ENCODE measurements around the gene PALLD.
"Not testable (repeated sequence)": the region's sequence is repeated elsewhere in the genome, so short reads cannot be mapped to it uniquely, and the experiment has no call there.

Gene PALLD

DNA sequence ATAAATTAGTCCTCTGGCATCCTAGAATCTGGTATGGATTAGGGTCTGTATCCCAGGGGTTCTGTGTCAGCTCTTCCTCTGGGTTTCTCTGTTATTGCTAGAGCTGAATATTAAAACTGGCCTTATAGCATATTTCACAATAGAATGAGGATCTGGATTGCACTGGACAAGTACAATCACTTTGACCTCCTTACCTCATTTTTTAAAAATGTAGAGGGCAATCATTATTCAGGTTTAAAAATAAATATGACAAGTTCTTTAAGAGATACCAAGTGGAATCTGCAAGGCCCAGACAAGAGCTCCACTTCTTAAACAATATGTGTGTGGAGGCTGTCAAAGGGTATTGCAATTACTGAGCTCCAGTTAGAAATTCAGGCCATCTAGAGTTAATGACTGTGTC lies 1.4 kb downstream of the PALLD start:
- DNase-seq = no peak

GRCh38 chr4:168499241-168499640 lies 2.4 kb downstream of the PALLD start:
- no peak for DNase-seq

DNA sequence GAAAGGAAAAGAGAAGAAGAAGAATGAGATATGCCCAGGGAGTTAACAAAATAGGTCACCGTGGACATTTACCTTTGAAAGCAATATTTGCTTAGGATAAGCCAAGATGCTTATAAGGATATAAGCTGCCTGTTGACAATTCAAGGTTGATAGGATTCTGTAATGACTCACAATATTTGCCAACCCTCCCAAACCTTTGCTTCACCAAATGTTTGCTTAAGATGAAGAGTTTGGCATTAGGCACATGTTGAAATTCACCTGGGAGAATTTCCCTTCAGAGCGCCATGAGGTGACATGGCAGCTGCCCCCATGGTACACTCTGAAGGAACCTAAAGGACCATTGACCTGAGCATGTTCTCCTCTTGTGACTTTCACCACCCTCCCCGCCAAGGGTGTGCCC lies 4.6 kb downstream of the PALLD start:
- DNase-seq = peak; percentile 13

DNA sequence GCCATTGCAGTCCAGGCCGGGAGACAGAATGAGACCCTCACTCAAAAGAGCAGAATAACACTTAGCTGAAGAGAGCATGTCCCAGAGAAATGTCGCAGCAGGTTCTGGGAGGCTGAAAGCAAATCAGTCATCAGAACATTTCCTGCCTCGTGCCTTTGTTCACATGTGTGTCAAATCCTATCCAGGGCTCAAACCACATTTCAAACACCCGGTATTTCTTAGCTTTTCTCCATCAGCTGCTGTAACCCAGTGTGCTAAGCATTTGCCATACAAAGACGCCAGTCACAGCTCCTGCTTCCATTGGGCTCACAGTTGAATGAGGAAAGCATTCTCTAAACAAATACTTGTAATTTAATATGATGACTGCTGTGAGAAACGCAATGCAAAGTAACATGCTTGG lies 6.0 kb downstream of the PALLD start:
- DNase-seq = no peak

DNA sequence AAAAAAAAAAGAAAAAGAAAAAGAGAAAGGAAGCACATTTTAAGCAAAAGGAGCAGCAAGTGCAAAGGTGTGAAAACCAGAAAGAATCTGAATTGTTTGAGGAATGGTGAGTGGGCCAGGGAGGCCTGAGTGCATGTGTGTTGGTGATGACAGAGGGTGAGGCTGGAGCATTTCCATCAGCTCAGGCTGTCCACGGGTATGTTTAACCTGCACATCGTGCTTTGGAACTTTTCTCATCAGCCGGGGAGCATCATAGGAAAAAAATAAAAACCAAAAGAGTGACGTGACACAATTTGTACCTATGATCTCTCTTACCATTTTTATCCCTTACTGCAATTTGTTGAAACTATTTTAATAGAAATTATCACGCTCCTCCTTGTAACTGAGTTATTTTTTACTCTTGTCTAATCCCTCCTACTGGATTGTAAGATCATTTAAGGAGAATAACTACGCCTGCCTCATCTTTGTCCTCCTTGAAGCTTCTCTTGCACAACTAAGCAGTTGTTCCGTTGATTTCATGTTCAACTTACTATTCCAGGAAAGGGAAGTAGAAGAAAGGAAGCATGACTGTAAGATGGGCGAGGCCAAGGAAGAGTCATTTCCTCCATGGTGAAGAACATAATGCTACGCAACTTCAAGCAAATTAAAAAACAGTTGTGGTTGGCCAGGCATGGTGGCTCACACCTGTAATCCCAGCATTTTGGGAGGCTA lies 7.0 kb downstream of the PALLD start:
- no peak for DNase-seq

DNA sequence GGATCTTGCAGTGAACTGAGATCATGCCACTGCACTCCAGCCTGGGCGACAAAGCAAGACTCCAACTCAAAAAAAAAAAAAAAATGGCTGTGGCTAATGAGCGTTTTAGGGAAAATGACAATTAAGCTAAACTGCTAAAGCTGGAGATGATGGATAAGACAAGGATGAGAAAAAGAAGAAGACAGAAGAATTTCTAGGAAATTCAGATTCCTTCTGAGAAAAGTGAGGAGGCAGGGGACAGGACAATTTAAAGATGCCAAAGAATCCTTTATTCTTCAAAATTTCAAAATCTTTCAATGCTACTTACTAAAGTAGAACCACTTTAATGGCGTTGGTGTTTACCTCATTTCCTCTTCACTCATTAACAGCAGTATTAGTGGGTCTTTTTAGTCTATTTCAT lies 7.7 kb downstream of the PALLD start:
- DNase-seq = no peak

GRCh38 chr4:168506014-168506413 lies 9.2 kb downstream of the PALLD start:
- no peak for DNase-seq

DNA sequence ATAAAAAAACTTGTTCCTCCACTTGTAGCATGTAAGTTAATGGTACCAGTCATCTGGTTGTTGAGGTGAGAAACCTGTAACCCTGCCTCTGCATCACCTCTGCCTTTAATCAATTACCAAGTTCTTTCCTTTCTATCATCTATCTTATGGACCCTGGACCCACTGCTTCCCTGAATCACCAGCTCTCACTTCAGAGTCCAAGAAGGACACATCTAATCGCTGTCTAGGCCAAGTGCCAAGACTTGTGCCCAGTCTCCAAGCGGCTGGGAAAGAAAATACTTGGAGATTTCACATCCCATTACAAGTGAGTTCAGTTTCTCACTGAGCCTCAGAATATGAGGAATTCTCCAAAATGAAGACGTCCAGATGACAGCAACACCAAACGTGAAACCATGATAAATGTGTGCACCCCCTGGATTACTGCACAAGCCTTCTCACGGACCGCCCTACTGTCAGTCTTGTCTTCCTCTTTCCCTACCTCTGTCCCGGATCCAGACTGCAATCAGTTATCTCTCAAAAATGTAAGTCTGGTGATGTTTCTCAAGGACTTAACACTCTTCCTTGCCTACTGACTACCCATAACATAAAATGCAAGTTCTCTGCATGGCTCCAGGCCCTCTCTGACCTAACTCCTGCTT lies 10.4 kb downstream of the PALLD start:
- no peak for DNase-seq

DNA sequence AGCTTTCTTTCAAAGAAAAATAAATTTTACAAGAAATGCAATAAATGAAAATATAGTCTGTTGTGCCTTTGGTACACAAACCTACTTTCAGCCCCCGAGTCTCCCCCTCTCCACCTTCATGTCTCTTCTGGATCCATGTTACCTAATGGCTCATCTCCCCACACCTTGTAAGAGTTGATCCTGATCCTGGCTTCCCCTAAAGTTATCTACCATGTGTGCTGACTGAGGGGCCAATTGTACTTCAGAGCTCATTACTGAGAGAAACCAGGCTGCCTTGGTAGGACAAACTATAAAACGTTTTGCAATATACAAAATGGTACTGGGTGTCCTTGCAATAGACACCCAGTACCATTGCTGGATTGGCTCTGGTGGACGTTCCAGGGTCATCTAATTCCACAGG lies 11.8 kb downstream of the PALLD start:
- DNase-seq = no peak

- DNase-seq = no peak
Measured at GRCh38 chr4:168509786-168510185, 12.9 kb downstream of the PALLD start.

DNA sequence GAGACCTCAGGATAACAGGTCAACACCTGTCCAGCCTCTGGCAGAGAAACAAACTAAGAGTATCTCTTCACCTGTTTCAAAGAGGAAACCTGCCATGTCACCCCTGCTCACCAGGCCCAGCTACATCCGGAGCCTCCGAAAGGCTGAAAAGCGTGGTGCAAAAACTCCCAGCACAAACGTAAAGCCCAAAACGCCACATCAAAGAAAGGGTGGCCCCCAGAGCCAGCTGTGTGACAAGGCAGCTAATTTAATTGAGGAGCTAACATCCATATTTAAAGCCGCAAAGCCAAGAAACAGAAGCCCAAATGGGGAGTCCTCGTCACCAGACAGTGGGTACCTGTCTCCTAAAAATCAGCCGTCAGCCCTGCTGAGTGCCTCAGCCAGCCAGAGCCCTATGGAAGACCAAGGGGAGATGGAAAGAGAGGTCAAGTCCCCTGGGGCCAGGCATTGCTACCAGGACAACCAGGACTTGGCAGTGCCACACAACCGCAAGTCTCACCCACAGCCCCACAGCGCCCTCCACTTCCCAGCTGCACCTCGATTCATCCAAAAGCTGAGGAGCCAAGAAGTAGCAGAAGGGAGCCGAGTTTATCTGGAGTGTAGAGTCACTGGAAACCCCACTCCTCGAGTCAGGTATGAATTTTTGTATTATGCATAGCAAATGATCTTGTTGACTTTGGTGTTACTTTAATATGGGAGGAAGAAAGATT lies 15.1 kb downstream of the PALLD start:
- no peak for DNase-seq

GRCh38 chr4:168513826-168514225 lies 17.0 kb downstream of the PALLD start:
- DNase-seq = not testable (repeated sequence)

GRCh38 chr4:168514249-168514852 lies 17.5 kb downstream of the PALLD start:
- DNase-seq = no peak

DNA sequence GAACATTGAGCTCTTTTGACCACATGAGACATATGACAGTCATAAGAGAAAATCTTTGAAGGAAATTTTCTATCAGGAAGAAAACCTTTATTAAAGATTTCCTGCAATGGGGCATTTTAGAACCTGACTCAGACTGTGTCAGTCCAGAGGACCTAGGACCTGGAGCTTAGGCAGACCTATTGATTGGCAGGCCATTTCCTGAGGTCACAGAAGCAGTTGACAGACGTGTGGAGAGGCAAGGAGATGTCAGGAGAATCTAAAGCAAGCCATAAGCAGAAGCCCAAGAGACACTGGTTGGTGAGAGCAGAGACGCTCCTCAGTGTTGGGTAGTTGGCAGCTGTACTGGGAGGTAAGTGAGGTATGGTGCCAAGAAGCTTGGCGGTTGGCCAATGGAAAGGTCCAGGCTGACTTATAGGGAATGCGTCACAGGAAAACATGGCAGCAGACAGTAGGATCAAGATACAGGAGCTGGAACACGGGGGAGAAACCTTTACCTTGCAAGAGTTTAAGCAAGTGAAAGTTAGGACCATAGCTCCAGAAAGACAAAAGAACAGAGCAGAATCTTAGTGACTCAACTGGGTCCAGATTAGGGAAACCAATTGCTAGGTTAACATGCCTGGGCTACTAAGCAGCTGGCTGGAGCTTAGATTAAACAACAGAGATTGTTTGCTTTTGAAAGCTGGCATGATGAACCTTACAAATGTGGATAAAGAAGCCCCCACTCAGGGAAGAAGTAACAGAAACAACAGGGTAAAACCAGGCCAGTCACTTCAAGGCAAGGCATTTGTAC lies 18.6 kb downstream of the PALLD start:
- peak; percentile 6 for DNase-seq

- DNase-seq = no peak
Measured at GRCh38 chr4:168516841-168517240, 20.0 kb downstream of the PALLD start.

DNA sequence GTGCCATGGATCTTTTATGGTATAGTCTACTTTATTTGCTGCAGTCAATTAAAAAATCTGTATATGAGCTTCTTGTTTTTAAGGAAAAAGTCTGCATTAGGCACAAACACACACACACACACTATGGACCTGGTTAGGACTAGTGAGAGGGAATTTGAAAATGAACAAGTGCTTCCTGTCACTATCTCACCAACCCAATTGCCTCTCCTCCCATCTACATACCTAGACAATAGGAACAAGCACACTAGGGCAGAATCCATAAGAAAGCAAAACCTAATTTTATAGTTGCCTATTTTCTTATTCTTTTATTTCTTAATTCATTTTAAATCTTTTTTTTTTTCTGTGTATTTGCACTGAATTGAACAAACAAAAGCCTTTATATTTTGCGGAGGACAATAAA lies 22.7 kb downstream of the PALLD start:
- DNase-seq = no peak

DNA sequence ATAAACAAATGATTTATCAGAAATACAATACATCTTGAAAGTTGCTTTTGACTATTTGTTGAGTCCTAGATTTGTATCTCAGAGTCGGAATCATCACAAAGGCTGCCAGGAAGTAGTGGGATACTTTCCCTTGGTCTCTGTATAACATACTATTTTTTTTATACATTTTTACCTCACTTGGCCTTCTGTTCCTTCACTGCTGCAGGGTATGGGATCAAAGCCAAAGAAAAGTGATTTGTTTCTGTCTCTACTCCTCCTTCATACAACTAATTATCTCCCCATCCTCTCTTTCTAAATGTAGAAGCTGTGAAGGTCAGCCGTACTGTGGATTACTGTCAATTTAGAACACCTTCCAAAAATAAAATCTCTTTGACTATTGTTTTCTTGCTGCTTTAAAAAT lies 24.9 kb downstream of the PALLD start:
- DNase-seq = no peak

- DNase-seq = no peak
Measured at GRCh38 chr4:168522356-168522755, 25.5 kb downstream of the PALLD start.

DNA sequence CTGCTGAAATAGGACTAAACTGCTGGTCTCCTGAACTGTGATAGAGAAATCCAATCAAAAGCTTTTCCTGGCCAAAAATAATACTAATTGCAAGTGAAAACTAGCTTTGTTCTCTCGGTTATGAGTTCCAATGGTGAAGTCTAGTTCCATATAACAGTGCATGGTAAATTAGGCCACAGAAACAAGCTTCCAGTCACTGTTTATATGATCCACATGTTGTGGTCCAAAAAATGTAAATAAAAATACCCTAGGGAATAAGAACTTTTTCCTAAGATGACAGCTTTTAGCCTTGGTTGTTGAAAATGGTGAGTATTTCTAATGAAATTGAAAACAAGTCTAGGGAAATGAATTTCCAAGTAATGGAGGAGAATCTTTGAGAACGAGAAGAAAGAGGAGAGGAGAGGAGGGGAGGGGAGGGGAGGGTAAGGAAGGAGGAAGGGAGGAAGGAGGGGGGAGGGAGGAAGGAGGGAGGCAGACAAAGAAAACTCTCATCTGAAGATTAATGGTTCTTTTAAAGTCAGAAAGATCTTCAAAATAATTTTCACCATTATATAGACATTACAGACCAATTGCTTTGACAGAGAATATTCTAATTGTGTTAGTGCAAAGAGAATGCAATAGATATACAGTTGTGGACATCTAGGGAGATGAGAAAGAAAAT lies 26.1 kb downstream of the PALLD start:
- no peak for DNase-seq

- no peak for DNase-seq
Measured at GRCh38 chr4:168524006-168524405, 27.2 kb downstream of the PALLD start.

DNA sequence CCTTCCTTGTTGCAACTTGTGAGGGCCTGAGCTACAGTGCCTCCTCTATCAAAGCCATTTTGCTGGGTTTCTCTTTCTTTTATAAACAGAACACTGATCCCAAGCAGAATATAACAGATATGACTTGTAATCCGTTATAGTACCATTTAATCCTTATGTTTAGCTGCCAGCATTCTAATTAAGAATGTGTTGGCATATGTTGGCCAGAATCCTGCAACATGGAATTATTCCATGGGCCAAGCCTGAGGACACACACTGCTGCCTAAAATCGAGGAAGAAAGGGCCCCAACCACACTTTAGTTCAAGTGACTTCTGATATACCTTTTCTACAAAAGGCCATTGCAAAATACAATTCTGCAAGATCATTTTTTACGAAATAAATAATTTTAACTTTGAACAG lies 28.0 kb downstream of the PALLD start:
- DNase-seq = no peak

- no peak for DNase-seq
Measured at GRCh38 chr4:168527560-168527959, 30.7 kb downstream of the PALLD start.

Measured in DMS153 (cell line).